Activated CD4-positive, alpha-beta T cell treated with anti-CD3 and anti-CD28 coated beads, Interleukin-10, Interleukin-2, amounts not matched to agents 100 ng/mL and 50 ng/mL, durations not matched to agents 16 hours and 8 hours (primary cell): ENCODE results near the gene ZNF587.
"Not testable (repeated sequence)": the region's sequence is repeated elsewhere in the genome, so short reads cannot be mapped to it uniquely, and the experiment has no call there.

Source experiments
- DNase-seq: peaks from one replicate; pipeline ENCODE4 v3.0.0-alpha.2; 2020

ZNF587 gene

GRCh38 chr19:57849666-57850473 lies at the start of gene ZNF587:
TSS of gene ZNF587 (plus strand) at chr19:57849859. CDS start at chr19:57850039, 180 bp downstream.
- DNase-seq = peak; percentile 89

GRCh38 chr19:57800696-57801095 lies 49.0 kb upstream of the ZNF587 start:
- DNase-seq = no peak

GRCh38 chr19:57802269-57802668 lies 47.4 kb upstream of the ZNF587 start:
- DNase-seq = no peak

GRCh38 chr19:57803265-57803593 lies 46.4 kb upstream of the ZNF587 start:
- no peak for DNase-seq

GRCh38 chr19:57803594-57804325 lies 45.9 kb upstream of the ZNF587 start:
- no peak for DNase-seq

GRCh38 chr19:57807541-57807940 lies 42.1 kb upstream of the ZNF587 start:
- no peak for DNase-seq

- DNase-seq = not testable (repeated sequence)
Observed at GRCh38 chr19:57810410-57811295, 39.0 kb upstream of the ZNF587 start.

- DNase-seq = peak; percentile 34
Observed at GRCh38 chr19:57812226-57812625, 37.4 kb upstream of the ZNF587 start.

- DNase-seq = not testable (repeated sequence)
Observed at GRCh38 chr19:57812975-57813820, 36.5 kb upstream of the ZNF587 start.

- no peak for DNase-seq
Observed at GRCh38 chr19:57813919-57814504, 35.6 kb upstream of the ZNF587 start.

- DNase-seq = peak; percentile 87
Observed at GRCh38 chr19:57814505-57815246, 35.0 kb upstream of the ZNF587 start, which contains the start of gene ZNF552. TSS of gene ZNF552 (minus strand) at chr19:57814913. CDS start at chr19:57814743, 170 bp downstream.

- no peak for DNase-seq
Observed at GRCh38 chr19:57815247-57816075, 34.2 kb upstream of the ZNF587 start.

GRCh38 chr19:57816652-57817051 lies 33.0 kb upstream of the ZNF587 start:
- peak; percentile 8 for DNase-seq

GRCh38 chr19:57817976-57818375 lies 31.7 kb upstream of the ZNF587 start:
- no peak for DNase-seq

- no peak for DNase-seq
Observed at GRCh38 chr19:57818378-57818777, 31.3 kb upstream of the ZNF587 start.

- peak; percentile 92 for DNase-seq
Observed at GRCh38 chr19:57819475-57820148, 30.0 kb upstream of the ZNF587 start.

GRCh38 chr19:57820599-57820998 lies 29.1 kb upstream of the ZNF587 start:
- no peak for DNase-seq

GRCh38 chr19:57821095-57821494 lies 28.6 kb upstream of the ZNF587 start:
- not testable (repeated sequence) for DNase-seq

- DNase-seq = not testable (repeated sequence)
Observed at GRCh38 chr19:57821501-57821900, 28.2 kb upstream of the ZNF587 start.
